NT2/D1 (cell line): Measurements from ENCODE around the gene NPAS3.

ENCODE experiments used
- DNase-seq: peaks from one replicate; pipeline ENCODE4 v3.0.0-alpha.2; 2011; ENCODE audit warnings: low read depth, low spot score
- H3K27me3 ChIP-seq: 2 replicates; pipeline ENCODE4 v1.6.0; 2011; ENCODE audit warnings: mild to moderate bottlenecking; ENCODE audit not compliant: insufficient read length, insufficient read depth
- H3K36me3 ChIP-seq: 2 replicates; pipeline ENCODE4 v1.6.1; 2011; ENCODE audit warnings: mild to moderate bottlenecking, low read length, mixed read lengths; ENCODE audit not compliant: insufficient read depth, insufficient read length
- H3K4me1 ChIP-seq: 2 replicates; pipeline ENCODE4 v1.5.1; 2011; ENCODE audit not compliant: insufficient read depth, insufficient read length
- H3K4me3 ChIP-seq: 2 replicates; pipeline ENCODE4 v1.5.1; 2011; ENCODE audit warnings: low read depth; ENCODE audit not compliant: insufficient read length
- H3K9ac ChIP-seq: 2 replicates; pipeline ENCODE4 v1.6.0; 2011; ENCODE audit warnings: low read depth; ENCODE audit not compliant: insufficient read length
- H3K9me3 ChIP-seq: 2 replicates; pipeline ENCODE4 v1.5.1; 2011; ENCODE audit warnings: mild to moderate bottlenecking, low read length; ENCODE audit not compliant: insufficient read depth
- SUZ12 ChIP-seq: IDR thresholded peaks from 2 replicates; pipeline ENCODE4 v1.6.1; 2011; ENCODE audit not compliant: insufficient read length, insufficient read depth; ENCODE audit errors: extremely low read depth
- YY1 ChIP-seq: IDR thresholded peaks from 2 replicates; pipeline ENCODE4 v1.6.1; 2011; ENCODE audit not compliant: insufficient read length, insufficient read depth
- ZNF274 ChIP-seq: IDR thresholded peaks from 2 replicates; pipeline ENCODE4 v1.6.1; 2011; ENCODE audit warnings: mild to moderate bottlenecking, low read depth, low read length

The NPAS3 gene

DNA sequence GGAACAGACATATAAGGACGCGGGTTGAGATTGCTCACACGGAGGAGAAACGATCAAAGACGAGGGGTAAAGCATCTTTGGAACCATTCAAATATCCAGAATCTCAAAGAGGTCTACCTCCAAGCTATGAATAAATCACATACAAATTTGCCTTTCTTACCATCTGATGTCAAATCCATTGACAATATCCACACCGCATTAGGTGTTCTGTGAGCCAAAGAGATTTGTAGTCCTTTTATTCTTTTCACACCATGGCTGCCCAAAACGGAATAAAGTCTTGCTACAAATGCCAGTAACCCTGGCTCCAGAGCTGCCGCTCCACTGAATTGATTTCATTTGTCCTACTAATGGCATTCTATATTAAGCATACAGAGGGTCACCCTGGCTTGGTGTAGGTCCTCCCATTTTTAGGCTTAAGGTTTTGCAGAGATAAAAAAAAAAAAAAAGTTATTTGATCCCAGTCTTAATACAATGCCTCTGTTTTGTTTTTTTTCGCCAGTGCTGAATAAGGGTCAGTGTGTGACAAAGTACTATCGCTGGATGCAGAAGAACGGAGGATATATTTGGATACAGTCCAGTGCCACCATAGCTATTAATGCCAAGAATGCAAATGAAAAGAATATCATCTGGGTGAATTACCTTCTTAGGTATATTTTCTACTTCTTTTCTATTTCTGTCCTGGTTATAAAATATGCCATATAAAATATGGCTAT is 854.9 kb downstream of the NPAS3 start:
- TF ChIP-seq SUZ12: no peak
- TF ChIP-seq YY1: no peak
- no peak for TF ChIP-seq ZNF274
- Histone ChIP-seq H3K9ac (no peak overlapping the region), H3K9me3 (no peaks in the 10 kb centered on the region; the same call in 1 of the 2 replicates), H3K4me1 (no peaks in the 10 kb centered on the region), H3K27me3 (peaks cover 10% of the 10 kb centered on the region), H3K4me3 (no peak overlapping the region), H3K36me3 (no peaks in the 10 kb centered on the region)
- DNase-seq: no peak

DNA sequence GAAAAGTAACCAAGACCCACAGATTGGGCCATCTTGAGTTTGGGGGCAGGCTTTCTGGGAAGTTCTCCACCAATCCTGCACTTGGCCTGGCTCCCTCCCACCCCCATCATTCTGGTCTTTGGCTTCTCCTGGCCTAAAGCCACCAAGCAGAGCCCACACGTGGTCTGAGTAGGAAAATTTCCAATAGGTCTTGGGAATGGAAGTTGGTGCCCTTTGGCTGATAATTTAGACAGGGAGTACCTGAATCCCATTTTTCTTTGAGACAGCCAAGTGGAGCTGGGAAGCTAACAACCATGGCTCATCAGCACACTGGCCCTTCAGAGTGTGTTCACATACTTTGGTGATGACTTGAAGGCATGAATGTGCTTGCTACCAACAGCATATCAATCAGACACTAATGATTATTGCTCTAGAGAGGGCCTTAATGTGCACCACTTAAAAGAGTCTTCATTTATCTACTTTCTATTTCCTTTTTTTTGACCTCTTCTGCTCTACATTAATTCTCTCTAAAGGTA is 856.2 kb downstream of the NPAS3 start:
- Histone ChIP-seq H3K9ac (no peak overlapping the region), H3K4me3 (no peak overlapping the region), H3K9me3 (no peaks in the 10 kb centered on the region; the same call in 1 of the 2 replicates), H3K27me3 (peaks cover 10% of the 10 kb centered on the region), H3K4me1 (no peaks in the 10 kb centered on the region), H3K36me3 (no peaks in the 10 kb centered on the region)
- DNase-seq: no peak
- TF ChIP-seq SUZ12 (no peak), YY1 (no peak), ZNF274 (no peak)

DNA sequence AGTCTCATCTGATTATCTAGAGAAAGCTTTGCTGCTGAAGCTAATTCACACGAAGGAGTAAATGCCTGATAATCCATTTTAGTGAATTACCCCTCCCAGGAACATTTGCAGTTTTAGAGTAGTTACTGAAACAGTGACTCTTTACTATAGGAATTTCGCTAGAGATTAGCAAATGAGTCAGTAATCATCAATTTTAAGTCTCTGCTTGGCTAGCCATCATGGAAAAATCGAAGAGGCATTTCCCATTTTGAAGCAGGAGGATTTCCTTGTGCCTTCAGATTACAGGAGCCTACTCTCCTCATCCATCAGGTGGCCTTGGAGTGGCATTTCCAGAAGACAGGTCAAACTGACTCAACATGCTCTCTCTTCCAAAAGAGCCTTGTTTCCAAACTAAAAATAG is 857.7 kb downstream of the NPAS3 start:
- Histone ChIP-seq H3K4me1 (peaks cover 6% of the 10 kb centered on the region), H3K36me3 (no peaks in the 10 kb centered on the region)
- no peak for DNase-seq

DNA sequence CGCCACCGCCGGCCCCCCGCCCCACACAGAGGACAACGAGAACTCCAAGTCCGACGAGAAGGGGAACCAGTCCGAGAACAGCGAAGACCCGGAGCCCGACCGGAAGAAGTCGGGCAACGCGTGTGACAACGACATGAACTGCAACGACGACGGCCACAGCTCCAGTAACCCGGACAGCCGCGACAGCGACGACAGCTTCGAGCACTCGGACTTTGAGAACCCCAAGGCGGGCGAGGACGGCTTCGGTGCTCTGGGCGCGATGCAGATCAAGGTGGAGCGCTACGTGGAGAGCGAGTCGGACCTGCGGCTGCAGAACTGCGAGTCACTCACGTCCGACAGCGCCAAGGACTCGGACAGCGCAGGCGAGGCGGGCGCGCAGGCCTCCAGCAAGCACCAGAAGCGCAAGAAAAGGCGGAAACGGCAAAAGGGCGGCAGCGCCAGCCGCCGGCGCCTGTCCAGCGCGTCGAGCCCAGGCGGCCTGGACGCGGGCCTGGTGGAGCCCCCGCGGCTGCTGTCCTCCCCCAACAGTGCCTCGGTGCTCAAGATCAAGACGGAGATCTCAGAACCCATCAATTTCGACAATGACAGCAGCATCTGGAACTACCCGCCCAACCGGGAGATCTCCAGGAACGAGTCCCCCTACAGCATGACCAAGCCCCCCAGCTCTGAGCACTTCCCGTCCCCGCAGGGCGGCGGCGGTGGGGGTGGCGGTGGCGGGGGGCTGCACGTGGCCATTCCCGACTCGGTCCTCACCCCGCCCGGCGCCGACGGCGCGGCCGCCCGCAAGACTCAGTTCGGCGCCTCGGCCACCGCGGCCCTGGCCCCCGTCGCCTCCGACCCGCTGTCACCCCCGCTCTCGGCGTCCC is 861.3 kb downstream of the NPAS3 start:
- no peaks in the 10 kb centered on the region for H3K27me3 ChIP-seq
- no peak overlapping the region for H3K9ac ChIP-seq
- no peak for TF ChIP-seq ZNF274
- TF ChIP-seq SUZ12: no peak
- no peak for TF ChIP-seq YY1
- H3K4me3 ChIP-seq: no peak overlapping the region
- no peaks in the 10 kb centered on the region for H3K36me3 ChIP-seq
- no peaks in the 10 kb centered on the region; the same call in 1 of the 2 replicates for H3K9me3 ChIP-seq
- DNase-seq: no peak
- peaks cover 6% of the 10 kb centered on the region for H3K4me1 ChIP-seq

More for the DNA sequence above, 857.7 kb downstream of the NPAS3 start:
- TF ChIP-seq SUZ12 (no peak), ZNF274 (no peak), YY1 (no peak)
- Histone ChIP-seq H3K9ac (no peak overlapping the region), H3K27me3 (peaks cover 10% of the 10 kb centered on the region), H3K9me3 (no peaks in the 10 kb centered on the region; the same call in 1 of the 2 replicates), H3K4me3 (no peak overlapping the region)

DNA sequence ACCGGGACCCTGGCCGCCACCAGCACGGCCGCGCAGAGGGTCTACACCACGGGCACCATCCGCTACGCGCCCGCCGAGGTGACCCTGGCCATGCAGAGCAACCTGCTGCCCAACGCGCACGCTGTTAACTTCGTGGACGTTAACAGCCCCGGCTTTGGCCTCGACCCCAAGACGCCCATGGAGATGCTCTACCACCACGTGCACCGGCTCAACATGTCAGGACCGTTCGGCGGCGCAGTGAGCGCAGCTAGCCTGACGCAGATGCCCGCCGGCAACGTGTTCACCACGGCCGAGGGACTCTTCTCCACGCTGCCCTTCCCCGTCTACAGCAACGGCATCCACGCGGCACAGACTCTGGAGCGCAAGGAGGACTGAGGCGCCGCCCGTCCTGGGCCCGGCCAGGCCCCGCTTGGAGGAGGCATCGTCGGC is 862.1 kb downstream of the NPAS3 start:
- H3K4me3 ChIP-seq: no peak overlapping the region
- H3K9ac ChIP-seq: no peak overlapping the region
- no peak for DNase-seq

DNA sequence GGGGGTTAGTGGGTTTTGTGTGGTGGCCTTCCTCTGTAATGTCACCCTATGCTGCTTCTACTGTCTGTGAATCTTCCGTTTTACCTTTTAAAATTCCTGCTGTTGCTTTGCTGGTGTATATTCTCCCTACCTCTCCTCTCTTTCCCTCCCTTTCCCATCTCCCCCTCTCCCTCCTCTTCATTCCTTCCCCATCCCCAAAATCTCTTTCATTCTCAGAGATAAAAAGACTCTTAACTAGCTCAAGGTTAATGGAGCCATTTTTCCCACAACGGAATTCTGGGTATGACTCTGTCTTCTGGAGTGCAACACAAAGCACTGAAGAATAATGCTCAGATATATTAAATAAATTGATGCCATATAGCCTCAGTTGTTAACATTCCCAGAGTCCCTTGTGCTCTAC is 864.1 kb downstream of the NPAS3 start:
- no peak overlapping the region for H3K9ac ChIP-seq
- no peak for DNase-seq
- no peaks in the 10 kb centered on the region for H3K27me3 ChIP-seq
- H3K4me3 ChIP-seq: no peak overlapping the region
- H3K36me3 ChIP-seq: no peaks in the 10 kb centered on the region
- H3K4me1 ChIP-seq: peaks cover 6% of the 10 kb centered on the region
- TF ChIP-seq ZNF274: no peak
- TF ChIP-seq YY1: no peak
- TF ChIP-seq SUZ12: no peak
- H3K9me3 ChIP-seq: no peaks in the 10 kb centered on the region; the same call in 1 of the 2 replicates

More for the DNA sequence above, 862.1 kb downstream of the NPAS3 start:
- Histone ChIP-seq H3K9me3 (no peaks in the 10 kb centered on the region; the same call in 1 of the 2 replicates), H3K27me3 (no peaks in the 10 kb centered on the region), H3K36me3 (no peaks in the 10 kb centered on the region), H3K4me1 (peaks cover 6% of the 10 kb centered on the region)
- TF ChIP-seq YY1: no peak
- no peak for TF ChIP-seq ZNF274
- no peak for TF ChIP-seq SUZ12
